Measurements from ENCODE around the gene IMP4. TPM values are rescaled to one million over a fixed set of nuclear protein-coding genes. Genes with fewer than 3 reads are reported as not detected.

Gene IMP4
- total RNA-seq, 1 experiment from 2014 or later, result 121 TPM

- TF ChIP-seq RAD21 (IDR thresholded peaks at IDR 0.05; ENCODE audit: low read depth) (no peak), JUND (IDR thresholded peaks at IDR 0.05) (no peak), FOSL1 (IDR thresholded peaks at IDR 0.05; ENCODE audit: low read depth) (no peak), YY1 (IDR thresholded peaks at IDR 0.05; ENCODE audit: extremely low read depth, insufficient replicate concordance, low read depth, low read length) (no peak), CBX3 (IDR thresholded peaks at IDR 0.05; ENCODE audit: low read depth) (no peak), CEBPB (IDR thresholded peaks at IDR 0.05; ENCODE audit: low read depth) (no peak), POLR2A (IDR thresholded peaks at IDR 0.05; ENCODE audit: borderline replicate concordance, extremely low read depth, insufficient read depth, insufficient read length) (no peak), EZH2 (IDR thresholded peaks at IDR 0.05) (no peak), ELF1 (IDR thresholded peaks at IDR 0.05; ENCODE audit: borderline replicate concordance, low read depth) (no peak), TCF7L2 (IDR thresholded peaks at IDR 0.05; ENCODE audit: borderline replicate concordance, extremely low read depth, insufficient read depth, insufficient read length) (no peak)
These were observed 9.0 kb downstream of the IMP4 start (continued) for GRCh38 chr2:130351711-130352110.

DNA sequence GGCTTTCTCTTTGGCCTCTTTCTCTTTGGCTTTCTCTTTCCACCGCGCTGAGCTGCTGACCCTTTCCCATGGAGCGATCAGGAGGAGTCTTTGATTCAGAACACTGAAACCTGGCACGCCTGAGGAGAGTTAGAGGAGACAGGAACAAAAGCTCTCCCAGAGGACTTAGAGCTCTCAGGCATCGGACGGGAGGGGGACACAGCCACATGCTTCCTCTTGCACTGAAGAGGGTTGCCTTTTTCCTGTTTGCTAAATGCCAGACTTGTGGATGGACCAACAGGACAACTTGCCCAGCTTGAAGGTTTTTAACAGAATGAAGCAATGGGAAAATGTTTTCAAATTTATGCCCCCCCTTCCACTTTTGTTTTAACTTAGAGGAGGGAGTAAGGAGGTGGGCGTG is 9.5 kb downstream of the IMP4 start:
- Histone ChIP-seq H4K20me1 (ENCODE audit: insufficient read depth) (peaks cover 1% of the 10 kb centered on the region; the same call in 1 of the 2 replicates), H3K4me2 (ENCODE audit: low read length) (no peak overlapping the region), H3K9me2 (ENCODE audit: insufficient read depth) (no peaks in the 10 kb centered on the region), H3K27me3 (ENCODE audit: insufficient read depth, low read length) (no peaks in the 10 kb centered on the region), H3K27ac (ENCODE audit: low read depth, low read length) (no peak overlapping the region), H3K4me1 (ENCODE audit: control insufficient read depth in 1 of 2, insufficient read depth in 2 of 2, low read length in 2 of 2) (peaks cover 0 to 19% of the 10 kb centered on the region in 2 experiments; a peak in 2 of 4 replicates), H3K9me3 (ENCODE audit: control insufficient read depth in 1 of 2, insufficient read depth in 1 of 2, low read depth in 1 of 2, low read length in 2 of 2) (no peaks in the 10 kb centered on the region), H3K4me3 (replicated peaks in 1 of 2; ENCODE audit: low read depth in 1 of 2, low read length in 2 of 2) (no peak overlapping the region), H3K79me2 (ENCODE audit: insufficient read depth, low read length) (no peaks in the 10 kb centered on the region; the same call in none of the 2 replicates), H2AFZ (ENCODE audit: low read depth, low read length, poor library complexity, severe bottlenecking) (no peak overlapping the region), H3K9ac (ENCODE audit: low read length) (no peak overlapping the region), H3K36me3 (ENCODE audit: control insufficient read depth in 1 of 2, insufficient read depth in 2 of 2, low read length in 2 of 2) (peaks cover 11 to 14% of the 10 kb centered on the region in 2 experiments)
- intact Hi-C loops (cut with micrococcal nuclease), result no loop called here
- ATAC-seq (no peak), DNase-seq (ENCODE audit: low read depth, low spot score) (no peak)
- TF ChIP-seq POLR2AphosphoS5 (IDR thresholded peaks at IDR 0.05; ENCODE audit: low read depth, low read length) (no peak), EZH2phosphoT487 (IDR thresholded peaks at IDR 0.05; ENCODE audit: borderline replicate concordance) (no peak), EZH2 (IDR thresholded peaks at IDR 0.05) (no peak), ZNF274 (IDR thresholded peaks at IDR 0.05; ENCODE audit: low read depth, low read length) (no peak), SIN3A (IDR thresholded peaks at IDR 0.05; ENCODE audit: low read depth) (no peak), JUND (IDR thresholded peaks at IDR 0.05) (no peak), CEBPB (IDR thresholded peaks at IDR 0.05; ENCODE audit: low read depth) (no peak), ZFX (IDR thresholded peaks at IDR 0.05) (no peak)
- no TSS peak for BruUV-seq (replicated peaks)
- ChIA-PET CTCF (no interaction called here), RAD21 (ENCODE audit: low non-redundant PET in 1 of 2, low total read pairs in 2 of 2, uncharacterized antibody in 2 of 2, unreplicated experiment in 2 of 2) (no interaction called here), POLR2A (no interaction called here)

All from HCT116 (cell line).